ENCODE data around the gene ABCC11. TPM values are rescaled to one million over a fixed set of nuclear protein-coding genes. Genes with fewer than 3 reads are reported as not detected.

ABCC11 gene
- total RNA-seq, 1 experiment from 2014 or later, result 0.44 TPM

DNA sequence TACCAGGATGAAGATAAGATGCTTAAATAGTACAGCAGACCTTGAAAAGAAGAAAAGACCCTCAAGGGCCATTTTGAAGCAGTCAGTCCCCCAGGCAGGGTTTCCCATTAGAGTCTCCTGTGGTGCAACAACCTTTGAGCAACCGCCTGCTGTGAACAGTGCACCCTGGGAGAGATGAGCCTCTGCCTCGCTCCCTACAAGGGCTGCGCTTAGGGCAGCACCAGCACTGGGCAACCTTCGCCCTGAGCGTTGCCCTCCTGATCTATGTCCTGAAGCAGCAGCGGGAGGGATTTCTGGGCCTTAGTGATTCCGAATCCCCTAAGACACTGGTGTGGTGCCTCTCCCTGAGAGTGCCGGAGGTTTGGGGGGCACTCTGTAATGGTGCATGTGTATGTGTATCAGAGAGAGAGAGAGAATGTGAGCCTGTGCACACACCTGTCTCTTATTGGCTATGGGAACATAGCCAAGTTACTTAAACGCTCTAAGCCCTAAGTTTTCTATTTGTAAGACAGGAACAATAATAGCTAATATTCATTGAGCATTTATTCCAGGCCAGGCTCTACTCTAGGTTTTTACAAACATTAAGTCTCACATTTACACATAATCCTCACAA is 66.4 kb downstream of the ABCC11 start:
- Mint-ChIP-seq H3K4me3 (ENCODE audit: unreplicated experiment) (no peak overlapping the region), H3K27me3 (ENCODE audit: insufficient read depth, unreplicated experiment) (no peaks in the 10 kb centered on the region), H3K9me3 (ENCODE audit: unreplicated experiment) (no peaks in the 10 kb centered on the region), H3K27ac (ENCODE audit: low read depth, unreplicated experiment) (no peak overlapping the region), H3K36me3 (ENCODE audit: insufficient read depth, unreplicated experiment) (no peaks in the 10 kb centered on the region), H3K4me1 (ENCODE audit: insufficient read depth, unreplicated experiment) (no peaks in the 10 kb centered on the region)
- DNase-seq (ENCODE audit: unreplicated experiment), result no peak
- intact Hi-C loops (cut with micrococcal nuclease), result no loop called here
- no TSS peak for BruUV-seq (replicated peaks)
- CTCF ChIA-PET, result interaction anchor here (0.6 to 4.0 kb wide), 2 partner anchors 16 to 74 kb away, joined by 4 to 16 read pairs; no protein-coding TSS in a partner anchor
- POLR2A ChIA-PET, result interaction anchor here (0.6 kb wide), 1 partner anchor 74 kb away, joined by 3 read pairs; no protein-coding TSS in a partner anchor
- TF ChIP-seq, protein P1, sequence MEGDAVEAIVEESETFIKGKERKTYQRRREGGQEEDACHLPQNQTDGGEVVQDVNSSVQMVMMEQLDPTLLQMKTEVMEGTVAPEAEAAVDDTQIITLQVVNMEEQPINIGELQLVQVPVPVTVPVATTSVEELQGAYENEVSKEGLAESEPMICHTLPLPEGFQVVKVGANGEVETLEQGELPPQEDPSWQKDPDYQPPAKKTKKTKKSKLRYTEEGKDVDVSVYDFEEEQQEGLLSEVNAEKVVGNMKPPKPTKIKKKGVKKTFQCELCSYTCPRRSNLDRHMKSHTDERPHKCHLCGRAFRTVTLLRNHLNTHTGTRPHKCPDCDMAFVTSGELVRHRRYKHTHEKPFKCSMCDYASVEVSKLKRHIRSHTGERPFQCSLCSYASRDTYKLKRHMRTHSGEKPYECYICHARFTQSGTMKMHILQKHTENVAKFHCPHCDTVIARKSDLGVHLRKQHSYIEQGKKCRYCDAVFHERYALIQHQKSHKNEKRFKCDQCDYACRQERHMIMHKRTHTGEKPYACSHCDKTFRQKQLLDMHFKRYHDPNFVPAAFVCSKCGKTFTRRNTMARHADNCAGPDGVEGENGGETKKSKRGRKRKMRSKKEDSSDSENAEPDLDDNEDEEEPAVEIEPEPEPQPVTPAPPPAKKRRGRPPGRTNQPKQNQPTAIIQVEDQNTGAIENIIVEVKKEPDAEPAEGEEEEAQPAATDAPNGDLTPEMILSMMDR (IDR thresholded peaks at IDR 0.05; ENCODE audit: unreplicated experiment), result no peak

DNA sequence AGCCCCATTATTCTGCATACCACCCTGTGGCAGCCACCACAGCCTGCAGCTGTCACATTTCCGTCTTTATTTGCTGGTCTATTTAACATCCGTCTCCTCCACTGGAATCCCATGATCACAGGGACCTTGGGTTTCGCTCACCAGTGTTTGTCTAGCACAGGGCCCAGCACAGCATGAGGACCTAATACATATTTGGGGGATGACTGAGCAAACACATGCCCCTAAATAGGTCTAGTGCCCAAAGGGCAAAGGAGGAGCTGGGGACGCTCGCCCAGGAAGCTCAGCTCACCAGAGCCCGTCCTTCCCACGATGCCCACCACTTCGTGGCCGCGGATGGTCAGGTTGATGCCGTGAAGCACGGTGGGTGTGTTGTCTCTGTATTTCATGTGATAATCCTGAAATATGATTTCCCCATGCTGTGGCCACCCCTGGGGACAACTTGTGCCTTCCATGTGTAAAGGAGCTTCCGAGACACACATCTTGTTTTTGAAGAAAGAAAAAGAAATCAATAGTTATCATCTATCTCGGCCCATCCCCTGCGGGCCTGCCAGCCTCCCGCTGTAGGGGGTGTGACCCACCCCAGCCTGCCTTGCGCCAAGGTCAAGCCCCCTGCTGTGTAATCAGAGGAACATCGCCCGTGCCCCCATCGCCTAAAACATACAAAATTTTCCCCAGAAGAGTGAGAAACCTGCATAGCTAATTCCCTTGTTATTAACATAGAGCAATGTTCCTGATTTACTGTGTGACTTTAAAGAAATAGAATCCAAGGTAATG is 70.5 kb downstream of the ABCC11 start:
- POLR2A ChIA-PET, result no interaction called here
- TF ChIP-seq, protein P1 (IDR thresholded peaks at IDR 0.05; ENCODE audit: unreplicated experiment), result no peak
- H3K4me3 Mint-ChIP-seq (ENCODE audit: unreplicated experiment), result no peak overlapping the region
- no peaks in the 10 kb centered on the region for H3K27me3 Mint-ChIP-seq (ENCODE audit: insufficient read depth, unreplicated experiment)
- no peaks in the 10 kb centered on the region for H3K36me3 Mint-ChIP-seq (ENCODE audit: insufficient read depth, unreplicated experiment)
- no peaks in the 10 kb centered on the region for H3K4me1 Mint-ChIP-seq (ENCODE audit: insufficient read depth, unreplicated experiment)
- H3K9me3 Mint-ChIP-seq (ENCODE audit: unreplicated experiment), result no peaks in the 10 kb centered on the region
- intact Hi-C loops (cut with micrococcal nuclease), result no loop called here
- CTCF ChIA-PET, result interaction anchor here (1.6 to 4.3 kb wide), 2 partner anchors 12 kb away, joined by 6 to 35 read pairs; no protein-coding TSS in a partner anchor
- no peak for DNase-seq (ENCODE audit: unreplicated experiment)
- H3K27ac Mint-ChIP-seq (ENCODE audit: low read depth, unreplicated experiment), result no peak overlapping the region
- BruUV-seq (replicated peaks), result no TSS peak

DNA sequence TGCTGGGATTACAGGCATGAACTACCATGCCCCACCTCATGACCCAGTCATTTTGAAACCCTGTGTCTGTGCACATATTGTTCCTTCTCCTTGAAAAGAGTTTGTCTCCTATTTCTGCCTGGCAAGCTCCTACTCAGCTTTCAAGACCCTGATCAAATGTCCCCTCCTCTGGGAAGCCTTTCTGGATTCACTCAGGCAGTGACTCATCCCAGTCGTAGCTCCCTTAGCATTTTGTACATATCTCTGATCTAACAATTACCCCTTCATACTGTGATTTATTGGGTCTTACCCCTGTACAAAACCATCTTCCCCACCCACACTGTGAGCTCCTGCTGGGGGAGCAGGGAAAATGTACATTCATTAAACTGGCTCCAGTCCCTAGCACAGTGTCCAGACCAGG is 73.5 kb downstream of the ABCC11 start:
- BruUV-seq (replicated peaks), result no TSS peak
- no peak for DNase-seq (ENCODE audit: unreplicated experiment)
- POLR2A ChIA-PET, result interaction anchor here (0.9 kb wide), 1 partner anchor 16 kb away, joined by 3 read pairs; no protein-coding TSS in a partner anchor
- Mint-ChIP-seq H3K4me1 (ENCODE audit: insufficient read depth, unreplicated experiment) (no peaks in the 10 kb centered on the region), H3K4me3 (ENCODE audit: unreplicated experiment) (no peak overlapping the region), H3K9me3 (ENCODE audit: unreplicated experiment) (no peaks in the 10 kb centered on the region), H3K27me3 (ENCODE audit: insufficient read depth, unreplicated experiment) (no peaks in the 10 kb centered on the region), H3K36me3 (ENCODE audit: insufficient read depth, unreplicated experiment) (no peaks in the 10 kb centered on the region), H3K27ac (ENCODE audit: low read depth, unreplicated experiment) (no peak overlapping the region)
- CTCF ChIA-PET, result interaction anchor here (0.9 to 4.3 kb wide), 3 partner anchors 9 to 353 kb away, joined by 4 to 35 read pairs (median 4); no protein-coding TSS in a partner anchor
- TF ChIP-seq, protein P1 (IDR thresholded peaks at IDR 0.05; ENCODE audit: unreplicated experiment), result no peak
- intact Hi-C loops (cut with micrococcal nuclease), result no loop called here

DNA sequence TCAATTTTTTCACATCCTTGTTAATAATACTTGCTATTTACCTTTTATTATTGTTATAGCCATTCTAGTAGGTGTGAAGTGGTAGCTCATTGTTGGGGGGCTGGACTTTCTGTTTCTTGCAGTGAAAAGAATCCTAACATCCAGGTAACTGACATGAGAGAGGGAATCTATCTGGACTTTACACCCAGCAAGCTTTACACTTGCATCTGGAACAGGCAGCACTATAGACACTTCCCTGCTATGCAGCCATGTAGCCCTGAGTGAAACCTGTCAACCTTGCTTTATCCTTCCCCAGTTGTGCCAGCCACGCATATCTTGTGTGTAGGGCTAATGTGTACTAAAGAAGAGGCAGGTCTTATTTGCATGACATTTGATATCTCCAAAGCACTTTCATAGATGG is 74.7 kb downstream of the ABCC11 start:
- BruUV-seq (replicated peaks), result no TSS peak

More for the DNA sequence above, 74.7 kb downstream of the ABCC11 start:
- intact Hi-C loops (cut with micrococcal nuclease), result no loop called here
- CTCF ChIA-PET, result interaction anchor here (0.9 kb wide), 2 partner anchors 15 to 1225 kb away, joined by 3 read pairs; no protein-coding TSS in a partner anchor
- DNase-seq (ENCODE audit: unreplicated experiment), result no peak
- H3K36me3 Mint-ChIP-seq (ENCODE audit: insufficient read depth, unreplicated experiment), result no peaks in the 10 kb centered on the region
- no peak overlapping the region for H3K27ac Mint-ChIP-seq (ENCODE audit: low read depth, unreplicated experiment)
- TF ChIP-seq, protein P1 (IDR thresholded peaks at IDR 0.05; ENCODE audit: unreplicated experiment), result no peak
- no peaks in the 10 kb centered on the region for H3K4me1 Mint-ChIP-seq (ENCODE audit: insufficient read depth, unreplicated experiment)
- no peak overlapping the region for H3K4me3 Mint-ChIP-seq (ENCODE audit: unreplicated experiment)
- H3K27me3 Mint-ChIP-seq (ENCODE audit: insufficient read depth, unreplicated experiment), result no peaks in the 10 kb centered on the region
- POLR2A ChIA-PET, result interaction anchor here (1.1 kb wide), 1 partner anchor 18 kb away, joined by 3 read pairs; no protein-coding TSS in a partner anchor
- no peaks in the 10 kb centered on the region for H3K9me3 Mint-ChIP-seq (ENCODE audit: unreplicated experiment)

Data from MCF 10A (cell line).